CD4-positive, alpha-beta T cell treated with Interleukin-10 for 1 hour (primary cell): ENCODE results near the gene MAB21L1.

Experiments used
- DNase-seq: peaks from one replicate; pipeline ENCODE4 v3.0.0-alpha.2; 2020

Gene MAB21L1

GRCh38 chr13:35475960-35476943 is at the start of gene MAB21L1:
Gene MAB21L1 (minus strand): TSS chr13:35476689. CDS start chr13:35476138, 551 bp downstream.
- DNase-seq, result no peak

GRCh38 chr13:35524171-35524570 is 47.7 kb upstream of the MAB21L1 start:
- DNase-seq, result no peak

GRCh38 chr13:35518337-35518946 is 42.0 kb upstream of the MAB21L1 start:
- no peak for DNase-seq

GRCh38 chr13:35514801-35515502 is 38.5 kb upstream of the MAB21L1 start:
- DNase-seq, result no peak

- DNase-seq, result no peak
These were observed 37.6 kb upstream of the MAB21L1 start for GRCh38 chr13:35514061-35514477.

- no peak for DNase-seq
These were observed 35.9 kb upstream of the MAB21L1 start for GRCh38 chr13:35512271-35512920.

- no peak for DNase-seq
These were observed 26.0 kb upstream of the MAB21L1 start for GRCh38 chr13:35502456-35502855.

- DNase-seq, result no peak
These were observed 25.3 kb upstream of the MAB21L1 start for GRCh38 chr13:35501661-35502235.

- no peak for DNase-seq
These were observed 23.7 kb upstream of the MAB21L1 start for GRCh38 chr13:35500144-35500543.

GRCh38 chr13:35499676-35500075 is 23.2 kb upstream of the MAB21L1 start:
- no peak for DNase-seq

GRCh38 chr13:35499196-35499662 is 22.7 kb upstream of the MAB21L1 start:
- no peak for DNase-seq

GRCh38 chr13:35498231-35498630 is 21.7 kb upstream of the MAB21L1 start:
- no peak for DNase-seq

- no peak for DNase-seq
These were observed 20.4 kb upstream of the MAB21L1 start for GRCh38 chr13:35496761-35497386.

- no peak for DNase-seq
These were observed 19.5 kb upstream of the MAB21L1 start for GRCh38 chr13:35496006-35496405.

- DNase-seq, result no peak
These were observed 12.6 kb upstream of the MAB21L1 start for GRCh38 chr13:35489050-35489449.

- DNase-seq, result no peak
These were observed 8.9 kb upstream of the MAB21L1 start for GRCh38 chr13:35485424-35485823.

GRCh38 chr13:35484384-35484783 is 7.9 kb upstream of the MAB21L1 start:
- DNase-seq, result no peak

- DNase-seq, result no peak
These were observed 7.3 kb upstream of the MAB21L1 start for GRCh38 chr13:35483761-35484160.

GRCh38 chr13:35482527-35482926 is 6.0 kb upstream of the MAB21L1 start:
- DNase-seq, result no peak

GRCh38 chr13:35481777-35482176 is 5.3 kb upstream of the MAB21L1 start:
- no peak for DNase-seq

GRCh38 chr13:35480346-35480745 is 3.9 kb upstream of the MAB21L1 start:
- DNase-seq, result no peak

GRCh38 chr13:35479706-35480105 is 3.2 kb upstream of the MAB21L1 start:
- DNase-seq, result no peak
